Stimulated activated CD8-positive, alpha-beta memory T cell treated with anti-CD3 and anti-CD28 coated beads, Interleukin-15, amount 100 ng/mL, for 48 hours (primary cell): ENCODE measurements around the gene STAB1.

Experiments
- DNase-seq, 2 donors: peaks; one replicate each; pipeline ENCODE4 v3.0.0-alpha.2; 2020; ENCODE audit warnings: low read depth in 2 of 2

The STAB1 gene

DNA sequence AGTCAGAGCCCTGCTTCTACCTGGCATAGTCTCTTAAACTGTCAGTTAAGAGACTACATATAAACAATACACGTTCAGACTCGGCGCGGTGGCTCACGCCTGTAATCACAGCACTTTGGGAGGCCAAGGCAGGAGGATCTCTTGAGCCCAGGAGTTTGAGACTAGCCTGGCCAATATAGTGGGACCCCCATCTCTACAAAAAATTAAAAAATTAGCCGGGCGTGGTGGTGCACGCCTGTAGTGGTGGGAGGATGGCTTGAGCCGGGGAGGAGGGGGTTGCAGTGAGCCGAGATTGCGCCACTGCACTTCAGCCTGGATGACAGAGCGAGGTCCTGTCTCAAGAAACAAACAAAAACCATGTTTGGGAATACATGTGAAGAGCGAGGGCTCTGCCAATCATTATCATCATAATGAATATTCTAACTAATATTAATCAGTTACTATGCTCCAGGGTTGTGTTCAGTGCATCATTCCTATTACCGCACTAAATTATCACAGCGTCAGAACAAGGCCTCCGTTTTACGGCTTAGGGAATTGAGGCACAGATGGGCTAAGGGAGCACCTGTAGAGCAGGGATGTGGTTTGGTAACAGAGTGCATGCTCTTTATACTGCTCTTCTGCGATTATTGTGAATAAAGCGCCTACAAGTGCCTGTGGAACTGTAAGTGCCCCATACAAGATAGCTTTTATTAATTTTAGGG is 40.4 kb downstream of the STAB1 start:
- DNase-seq: no peak

GRCh38 chr3:52536112-52536368 is 40.9 kb downstream of the STAB1 start:
- no peak for DNase-seq

DNA sequence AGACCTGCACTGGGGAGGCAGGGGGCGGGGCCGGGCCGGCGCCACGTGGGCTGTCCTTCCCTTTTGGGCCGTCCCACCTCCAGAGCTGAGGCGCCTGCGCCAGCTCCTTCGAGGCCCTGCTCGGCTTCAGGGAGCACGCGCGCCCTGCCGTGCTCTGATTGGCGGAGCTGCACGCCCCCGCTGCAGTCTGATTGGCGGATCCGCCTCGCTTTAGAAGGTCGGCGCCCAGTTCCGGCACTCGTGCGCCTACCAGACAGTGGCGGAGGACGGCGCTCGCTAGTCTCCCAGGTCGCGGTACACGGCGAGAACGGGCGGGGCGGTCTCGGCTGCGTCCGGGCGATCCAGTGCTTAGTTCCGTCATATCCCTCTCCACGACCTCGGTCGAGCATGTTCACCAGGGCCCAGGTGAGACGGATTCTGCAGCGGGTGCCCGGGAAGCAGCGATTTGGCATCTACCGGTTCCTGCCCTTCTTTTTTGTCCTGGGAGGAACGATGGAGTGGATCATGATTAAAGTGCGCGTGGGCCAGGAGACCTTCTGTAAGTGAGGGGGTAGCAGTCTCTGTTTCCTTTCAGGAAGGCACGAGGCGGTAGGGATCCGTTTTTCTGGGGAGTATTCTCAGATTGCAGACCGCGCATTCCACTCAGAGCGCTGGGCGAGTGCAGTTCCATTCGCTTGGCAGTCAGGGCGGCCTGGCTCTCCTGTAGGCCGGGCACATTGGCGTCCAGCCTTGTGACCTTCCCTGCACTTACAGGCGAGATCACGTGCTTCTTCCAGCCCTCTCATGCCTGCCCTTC is 41.4 kb downstream of the STAB1 start, which contains the start of gene UQCC5:
Gene UQCC5 (plus strand): TSS at position 237 of the 796 bp plus-strand sequence. CDS start 151 bp downstream, at position 388.
- DNase-seq: peak; percentile 99

DNA sequence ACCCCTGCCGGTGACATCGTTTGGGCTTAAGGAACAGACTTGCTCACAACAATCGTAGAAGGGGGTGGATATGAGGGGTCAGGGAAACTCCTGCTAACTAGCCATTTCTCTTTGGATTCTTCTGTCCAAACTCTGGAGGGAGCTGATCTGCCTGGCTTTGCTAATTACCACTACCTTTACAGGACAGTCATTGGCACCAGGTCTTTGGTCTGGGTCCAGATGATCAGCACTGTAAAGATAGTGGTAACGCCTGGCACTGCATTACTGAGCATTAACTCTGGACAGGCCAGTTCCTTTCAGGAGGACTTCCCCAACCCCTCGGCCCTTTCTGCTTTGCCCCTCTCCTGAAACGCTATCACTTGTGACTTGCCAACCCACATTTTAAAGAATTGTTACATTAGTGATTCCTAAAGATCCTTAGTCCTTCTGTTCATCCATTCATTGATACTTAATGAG is 42.1 kb downstream of the STAB1 start:
- DNase-seq: no peak

DNA sequence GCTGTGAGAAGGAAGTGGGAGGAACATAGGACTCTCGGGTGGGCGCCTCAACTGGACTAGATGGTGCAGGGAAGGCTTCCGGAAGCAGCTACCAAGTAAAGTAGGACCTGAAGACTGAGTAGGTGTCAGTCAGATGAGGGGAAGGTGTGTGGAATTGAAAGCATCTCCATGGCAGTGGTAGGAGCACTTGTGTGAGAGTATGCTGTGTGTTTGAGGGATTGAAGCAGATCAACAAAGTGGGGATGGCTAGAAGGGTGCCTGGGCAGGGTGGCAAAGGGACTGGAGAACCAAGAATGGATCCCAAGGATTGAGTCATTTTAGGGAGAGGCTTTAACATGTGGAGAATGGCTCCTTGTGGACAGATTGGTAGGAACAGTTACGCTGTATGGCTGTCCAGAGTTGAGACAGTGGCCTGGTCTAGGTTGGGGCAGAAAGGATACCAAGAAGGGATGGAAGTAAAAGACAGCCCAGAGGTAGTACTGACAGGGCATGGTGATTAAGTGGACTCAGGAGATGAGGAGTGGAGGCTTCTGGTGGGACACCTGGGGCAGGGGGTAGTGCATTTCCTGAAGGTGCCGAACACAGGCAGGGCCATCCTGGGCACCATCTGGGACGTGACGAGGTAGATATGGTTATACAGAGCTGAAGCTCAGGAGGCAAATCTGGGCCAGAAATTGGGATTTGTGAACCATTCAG is 42.7 kb downstream of the STAB1 start:
- DNase-seq: no peak

DNA sequence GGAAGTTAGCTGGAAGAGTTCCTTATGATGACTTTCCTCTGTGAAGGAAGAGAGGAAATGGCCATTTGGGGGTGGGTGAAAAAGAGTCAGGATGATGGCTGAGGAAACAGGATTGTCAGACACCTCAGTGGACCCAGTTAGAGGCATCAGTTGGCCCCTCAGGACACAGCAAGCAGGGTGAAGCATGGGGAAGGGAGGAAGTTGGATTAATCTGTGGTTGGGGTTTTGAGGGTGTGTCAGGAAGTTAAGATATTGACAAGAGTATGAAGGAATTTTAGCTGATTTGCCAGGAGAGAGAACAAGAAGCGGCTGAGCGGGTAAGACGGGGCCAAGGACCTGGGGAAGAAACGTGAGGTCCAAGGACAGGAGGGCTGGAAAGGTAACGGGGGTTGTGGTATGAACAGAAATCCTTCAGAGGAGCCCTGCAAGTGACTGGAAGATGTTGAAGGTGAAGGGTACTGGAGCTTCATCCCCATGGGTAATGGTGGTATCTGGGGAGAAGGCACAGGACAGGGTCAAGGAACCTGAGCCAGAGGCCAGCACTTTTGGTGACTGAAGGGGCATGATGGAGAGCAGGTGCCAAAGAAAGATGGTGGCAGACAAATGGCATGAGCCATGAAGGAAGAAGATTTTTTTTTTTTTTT is 44.0 kb downstream of the STAB1 start:
- no peak for DNase-seq

- DNase-seq: no peak
Measured at GRCh38 chr3:52541050-52541449, 45.9 kb downstream of the STAB1 start.

- no peak for DNase-seq
Measured at GRCh38 chr3:52544937-52545336, 49.8 kb downstream of the STAB1 start.

GRCh38 chr3:52546111-52546901 is 51.2 kb downstream of the STAB1 start:
- DNase-seq: no peak

DNA sequence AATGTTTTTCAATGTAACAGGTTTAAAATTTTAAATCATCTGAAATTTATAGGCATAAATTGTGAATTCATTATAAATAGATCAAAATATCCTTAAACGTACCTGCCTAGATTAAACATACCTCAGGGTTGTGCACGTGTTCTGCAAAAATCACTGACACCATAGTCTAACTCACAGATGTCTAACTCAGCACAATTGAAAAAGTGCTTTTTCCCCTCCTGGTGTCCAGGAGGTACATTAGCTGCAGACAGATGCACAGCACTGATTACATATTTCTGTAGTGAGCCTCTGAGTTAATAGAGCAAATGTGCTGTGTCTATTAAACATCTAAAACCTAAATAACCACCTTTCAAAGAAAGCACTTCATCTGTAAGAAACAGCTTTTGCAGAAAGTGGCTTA is 52.0 kb downstream of the STAB1 start:
- no peak for DNase-seq

DNA sequence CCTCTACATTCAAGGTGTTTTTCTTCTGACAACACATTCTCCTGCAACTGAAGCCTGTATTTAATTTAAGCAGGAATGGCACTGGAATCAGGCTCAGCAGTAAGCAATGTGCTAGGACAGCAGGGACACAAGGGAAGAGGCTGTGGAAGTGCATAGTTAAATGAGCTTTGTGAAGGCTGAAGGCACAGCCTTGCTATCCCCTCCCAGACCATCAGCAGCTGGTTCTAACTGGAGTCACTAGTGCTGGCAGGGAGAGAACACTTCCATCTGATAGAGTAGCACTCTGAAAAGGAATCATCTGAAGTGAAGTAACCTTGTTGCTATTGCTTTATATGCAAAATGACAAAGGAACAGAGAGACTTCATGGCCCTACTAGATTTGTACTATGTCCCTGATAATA is 56.0 kb downstream of the STAB1 start:
- no peak for DNase-seq

DNA sequence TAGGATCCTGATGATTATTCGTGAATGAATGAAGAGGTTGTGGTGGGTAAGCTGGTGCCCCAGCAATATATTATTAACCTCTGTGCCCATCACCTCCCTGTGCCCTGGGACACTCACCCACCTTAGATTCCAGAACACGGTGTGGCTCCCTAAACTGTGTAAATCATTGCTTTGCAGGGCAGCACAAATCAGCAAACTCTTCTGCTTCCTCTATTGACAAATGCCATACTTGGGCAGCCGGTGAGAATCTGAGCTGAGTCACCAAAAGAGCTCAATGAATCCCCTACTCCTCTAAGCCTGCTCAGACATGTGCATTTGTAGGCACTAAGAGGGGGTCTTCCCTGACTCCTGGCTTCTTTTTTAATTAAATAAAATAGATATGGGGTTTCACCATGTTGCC is 57.0 kb downstream of the STAB1 start:
- no peak for DNase-seq

DNA sequence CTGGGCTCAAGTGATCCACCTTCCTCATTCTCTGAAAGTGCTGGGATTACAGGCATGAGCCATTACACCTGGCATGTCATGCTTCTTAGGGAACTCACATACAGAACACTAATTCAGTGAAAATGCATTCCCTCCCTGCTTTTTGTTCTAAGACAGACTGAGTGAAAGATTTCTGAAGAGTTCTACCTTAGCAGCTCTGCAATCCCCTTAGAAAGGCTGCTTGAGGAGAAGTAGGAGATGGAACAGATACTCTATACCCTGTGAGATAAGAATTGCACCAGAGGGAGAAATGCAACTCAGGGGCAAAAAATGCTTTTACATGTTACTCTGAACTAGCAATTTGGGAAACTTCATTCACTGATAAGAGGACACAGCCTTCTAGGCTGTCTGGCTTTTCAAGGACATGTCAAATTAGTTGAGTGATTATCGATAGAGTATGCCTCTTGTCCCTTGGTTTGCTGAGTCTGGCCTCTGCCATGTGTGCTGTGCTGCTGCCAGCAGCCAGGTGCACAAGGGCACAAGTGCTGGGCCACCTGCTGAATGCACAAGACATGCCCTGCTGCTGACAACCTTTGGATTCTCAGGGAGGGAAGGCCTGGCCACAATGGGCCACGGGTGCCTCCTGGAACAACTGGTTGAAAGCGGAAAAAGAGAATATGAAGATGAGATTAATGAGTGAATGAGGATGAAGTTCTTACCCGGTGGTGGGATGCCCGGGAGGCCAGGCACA is 59.1 kb downstream of the STAB1 start:
- no peak for DNase-seq

GRCh38 chr3:52555056-52555455 is 59.9 kb downstream of the STAB1 start:
- no peak for DNase-seq

GRCh38 chr3:52557011-52557960 is 62.1 kb downstream of the STAB1 start:
- no peak for DNase-seq

GRCh38 chr3:52558436-52558835 is 63.3 kb downstream of the STAB1 start:
- DNase-seq: no peak

DNA sequence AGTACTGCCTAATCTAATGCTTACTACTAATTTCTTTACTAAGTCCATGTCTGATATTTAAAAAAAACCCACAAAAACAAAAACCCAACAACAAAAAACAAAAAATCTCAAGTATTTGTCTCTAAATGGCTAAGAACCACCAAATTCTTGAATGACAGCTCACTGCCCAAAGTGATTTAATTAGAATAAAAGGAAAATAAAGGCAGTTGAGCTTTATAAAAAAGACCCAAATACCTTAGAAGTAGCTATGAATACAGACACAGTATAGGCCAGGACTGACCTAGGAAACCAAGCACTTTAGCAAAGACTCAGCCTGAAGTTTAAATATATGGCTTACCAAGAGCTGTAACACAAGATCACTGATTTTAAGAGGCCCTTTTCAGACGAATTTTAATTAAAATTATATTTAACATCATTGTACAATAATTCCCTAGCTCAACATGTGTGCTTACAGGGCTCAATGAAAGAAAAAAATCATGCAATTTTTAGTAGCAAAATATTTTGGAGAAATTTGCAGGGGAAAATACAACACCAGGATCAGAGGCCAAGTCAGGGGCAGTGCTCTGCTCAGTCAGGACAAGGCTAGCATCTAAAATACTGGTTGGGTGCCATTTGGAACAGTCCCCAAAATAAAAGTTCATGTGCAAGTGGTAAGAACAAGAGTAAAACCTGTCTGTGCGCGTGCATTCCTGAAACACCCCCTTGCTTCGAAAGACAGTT is 66.0 kb downstream of the STAB1 start:
- no peak for DNase-seq

DNA sequence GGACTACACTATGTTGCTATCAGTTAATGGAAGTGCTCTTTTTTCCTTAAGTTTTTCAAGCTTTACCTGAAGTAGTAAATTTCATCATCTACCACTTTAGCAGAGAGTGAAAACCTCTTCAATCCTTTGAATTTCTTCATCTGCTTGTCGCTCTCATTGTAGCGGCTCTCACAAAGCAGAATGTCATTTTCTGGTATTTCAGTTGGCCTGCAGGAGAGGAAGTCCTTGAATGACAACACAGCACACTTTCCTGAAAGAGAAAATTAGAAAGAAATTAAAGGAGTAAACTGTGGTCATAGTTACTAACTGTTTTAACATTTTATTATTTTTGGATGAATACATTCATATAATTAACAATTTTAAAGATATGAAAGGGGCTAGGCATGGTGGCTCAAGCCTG is 68.8 kb downstream of the STAB1 start:
- DNase-seq: no peak

GRCh38 chr3:52568069-52568468 is 72.9 kb downstream of the STAB1 start:
- no peak for DNase-seq
